H9 (cell line): Measurements from ENCODE around the gene SLC39A10. TPM values are rescaled to one million over a fixed set of nuclear protein-coding genes. Genes with fewer than 3 reads are reported as not detected.

Experiments
- DNase-seq: peaks from one replicate; pipeline ENCODE4 v3.0.0-alpha.2; 2017
- H2AFZ ChIP-seq: one replicate; pipeline ENCODE4 v1.6.1; 2013; ENCODE audit warnings: mild to moderate bottlenecking, low read length, control low read depth, moderate library complexity
- H2AK5ac ChIP-seq: 2 replicates; pipeline ENCODE4 v1.6.1; 2013; ENCODE audit warnings: low read length, control low read depth, mixed read lengths; ENCODE audit not compliant: insufficient read length
- H2BK120ac ChIP-seq: one replicate; pipeline ENCODE4 v1.6.1; 2013; ENCODE audit warnings: low read depth, mild to moderate bottlenecking, low read length, control low read depth, inconsistent platforms; ENCODE audit not compliant: poor library complexity, severe bottlenecking
- H2BK12ac ChIP-seq: 2 replicates; pipeline ENCODE4 v1.6.1; 2013; ENCODE audit warnings: low read length, control low read depth, mixed read lengths, low read depth; ENCODE audit not compliant: insufficient read length
- H2BK15ac ChIP-seq: 2 replicates; pipeline ENCODE4 v1.6.1; 2013; ENCODE audit warnings: low read depth, low read length, control low read depth
- H2BK20ac ChIP-seq: one replicate; pipeline ENCODE4 v1.6.1; 2013; ENCODE audit warnings: low read depth, mild to moderate bottlenecking, low read length, control low read depth, inconsistent platforms; ENCODE audit not compliant: poor library complexity, severe bottlenecking
- H2BK5ac ChIP-seq: 2 replicates; pipeline ENCODE4 v1.6.1; 2013; ENCODE audit warnings: low read length, control low read depth, mixed read lengths; ENCODE audit not compliant: insufficient read length
- H3K14ac ChIP-seq: 2 replicates; pipeline ENCODE4 v1.6.1; 2013; ENCODE audit warnings: low read length, control low read depth; ENCODE audit not compliant: insufficient read depth
- H3K18ac ChIP-seq: 2 replicates; pipeline ENCODE4 v1.6.1; 2013; ENCODE audit warnings: low read depth, mild to moderate bottlenecking, mixed read lengths, low read length, control low read depth; ENCODE audit not compliant: insufficient read length
- H3K23ac ChIP-seq: 2 replicates; pipeline ENCODE4 v1.6.1; 2013; ENCODE audit warnings: low read length, control low read depth, mixed read lengths, low read depth; ENCODE audit not compliant: insufficient read length
- H3K23me2 ChIP-seq: 2 replicates; pipeline ENCODE4 v1.6.1; 2013; ENCODE audit warnings: low read depth, mild to moderate bottlenecking, mixed read lengths, low read length, control low read depth; ENCODE audit not compliant: insufficient read length, poor library complexity, severe bottlenecking
- H3K27ac ChIP-seq: 2 replicates; pipeline ENCODE4 v1.5.1; 2013; ENCODE audit warnings: low read length, control low read depth, mixed read lengths, low read depth; ENCODE audit not compliant: insufficient read length
- H3K27me3 ChIP-seq: 2 replicates; pipeline ENCODE4 v1.6.1; 2013; ENCODE audit warnings: low read length, control low read depth, inconsistent platforms; ENCODE audit not compliant: insufficient read depth
- H3K4ac ChIP-seq: 2 replicates; pipeline ENCODE4 v1.6.1; 2013; ENCODE audit warnings: low read depth, mild to moderate bottlenecking, control low read depth, inconsistent platforms, low read length, moderate library complexity
- H3K4me1 ChIP-seq: 2 replicates; pipeline ENCODE4 v1.6.1; 2013; ENCODE audit warnings: low read length, control low read depth, inconsistent platforms; ENCODE audit not compliant: insufficient read depth
- H3K4me2 ChIP-seq: 2 replicates; pipeline ENCODE4 v1.6.1; 2013; ENCODE audit warnings: low read length, control low read depth, mixed read lengths; ENCODE audit not compliant: insufficient read length, insufficient read depth
- H3K56ac ChIP-seq: 2 replicates; pipeline ENCODE4 v1.6.1; 2013; ENCODE audit warnings: low read depth, mild to moderate bottlenecking, mixed read lengths, low read length, control low read depth; ENCODE audit not compliant: insufficient read length
- H3K79me1 ChIP-seq: 2 replicates; pipeline ENCODE4 v1.6.1; 2013; ENCODE audit warnings: low read depth, mild to moderate bottlenecking, moderate library complexity, low read length, control low read depth, inconsistent platforms; ENCODE audit not compliant: insufficient read depth, poor library complexity, severe bottlenecking
- H3K79me2 ChIP-seq: 2 replicates; pipeline ENCODE4 v1.6.1; 2013; ENCODE audit warnings: low read length, control low read depth, inconsistent platforms; ENCODE audit not compliant: insufficient read depth
- H3K9ac ChIP-seq: 2 replicates; pipeline ENCODE4 v1.6.1; 2013; ENCODE audit warnings: low read length, control low read depth, mixed read lengths; ENCODE audit not compliant: insufficient read length; ENCODE audit errors: extremely low read depth
- H3K9me3 ChIP-seq: one replicate; pipeline ENCODE4 v1.6.1; 2013; ENCODE audit warnings: low read depth, low read length, inconsistent platforms; ENCODE audit not compliant: control insufficient read depth
- H3T11ph ChIP-seq: one replicate; pipeline ENCODE4 v1.6.1; 2013; ENCODE audit warnings: mild to moderate bottlenecking, low read length, control low read depth, inconsistent platforms
- H4K20me1 ChIP-seq: one replicate; pipeline ENCODE4 v1.6.1; 2013; ENCODE audit not compliant: control insufficient read depth, insufficient read length, insufficient read depth
- H4K5ac ChIP-seq: 2 replicates; pipeline ENCODE4 v1.6.1; 2013; ENCODE audit warnings: low read depth, mild to moderate bottlenecking, mixed read lengths, low read length, control low read depth; ENCODE audit not compliant: insufficient read length
- H4K8ac ChIP-seq: replicated peaks from 2 replicates; pipeline ENCODE4 v1.6.1; 2013; ENCODE audit warnings: low read length, control low read depth, mixed read lengths, low read depth; ENCODE audit not compliant: insufficient read length
- H4K91ac ChIP-seq: 2 replicates; pipeline ENCODE4 v1.6.1; 2013; ENCODE audit warnings: low read depth, mild to moderate bottlenecking, moderate library complexity, mixed read lengths, low read length, control low read depth; ENCODE audit not compliant: insufficient read length
- H3K27ac Mint-ChIP-seq, 3 experiments: 2 replicates in 2 of 3; 3 replicates in 1 of 3; pipeline ENCODE4 v1.8.0; 2020 to 2021; ENCODE audit warnings: mixed read lengths in 3 of 3, mild to moderate bottlenecking in 1 of 3, moderate library complexity in 1 of 3
- H3K27me3 Mint-ChIP-seq: 2 replicates; pipeline ENCODE4 v1.8.0; 2021; ENCODE audit warnings: low read depth, mild to moderate bottlenecking, moderate library complexity, mixed read lengths
- H3K36me3 Mint-ChIP-seq, 3 experiments: 2 replicates in 2 of 3; 3 replicates in 1 of 3; pipeline ENCODE4 v1.8.0; 2020 to 2021; ENCODE audit warnings: low read depth in 3 of 3, mixed read lengths in 3 of 3; ENCODE audit not compliant: insufficient read depth in 1 of 3
- H3K4me1 Mint-ChIP-seq, 2 experiments: 2 replicates each; pipeline ENCODE4 v1.8.0; 2020; ENCODE audit warnings: mixed read lengths in 2 of 2
- H3K4me3 Mint-ChIP-seq, 2 experiments: 2 replicates in 1 of 2; 3 replicates in 1 of 2; pipeline ENCODE4 v1.8.0; 2020 to 2021; ENCODE audit warnings: mild to moderate bottlenecking in 2 of 2, mixed read lengths in 2 of 2, moderate library complexity in 1 of 2
- H3K9me3 Mint-ChIP-seq, 2 experiments: 2 replicates in 1 of 2; 3 replicates in 1 of 2; pipeline ENCODE4 v1.8.0; 2020; ENCODE audit warnings: mild to moderate bottlenecking in 2 of 2, mixed read lengths in 2 of 2, moderate library complexity in 1 of 2
- CTCF ChIP-seq: fragments of 200-600 bp; sonication (generic); conservative IDR thresholded peaks from 3 replicates; pipeline ENCODE4 v1.8.0; 2021; ENCODE audit warnings: antibody characterized with exemption, mild to moderate bottlenecking
- WGBS: extraction: QIAGEN DNeasy Blood & Tissue Kit; methylation state at CpG from one replicate; pipeline ENCODE4 v1.1.7; 2013; ENCODE audit warnings: missing lambda C conversion rate, low lambda C conversion rate, mixed read lengths; ENCODE audit not compliant: insufficient read length; ENCODE audit errors: extremely low coverage; 5-methylcytosine and 5-hydroxymethylcytosine counted together
- total RNA-seq: library from RNA; stranded (reverse); gene quantifications from 2 replicates; pipeline ENCODE4 v1.2.1, GENCODE V29; 2021

Gene SLC39A10
- total RNA-seq, 1 experiment from 2014 or later = 161 TPM

- Histone ChIP-seq H2BK120ac (no peak overlapping the region), H3K23ac (no peak overlapping the region), H3K27ac (no peak overlapping the region), H3K79me2 (no peaks in the 10 kb centered on the region), H3K79me1 (no peaks in the 10 kb centered on the region), H3K56ac (no peak overlapping the region), H4K91ac (no peak overlapping the region), H4K5ac (no peak overlapping the region), H3K9me3 (no peaks in the 10 kb centered on the region), H4K20me1 (no peaks in the 10 kb centered on the region), H2BK12ac (no peak overlapping the region), H3K23me2 (no peaks in the 10 kb centered on the region), H3K9ac (no peak overlapping the region), H3K4me1 (no peaks in the 10 kb centered on the region; the same call in 1 of the 2 replicates), H2BK5ac (no peak overlapping the region), H4K8ac (no peak overlapping the region), H3K4me2 (no peak overlapping the region), H2BK20ac (no peak overlapping the region), H3T11ph (no peak overlapping the region), H3K18ac (no peak overlapping the region), H3K27me3 (no peaks in the 10 kb centered on the region), H2BK15ac (no peak overlapping the region), H3K4ac (no peak overlapping the region), H3K14ac (no peak overlapping the region), H2AFZ (no peak overlapping the region), H2AK5ac (no peak overlapping the region)
- DNase-seq = no peak
- H3K4me3 Mint-ChIP-seq = no peak overlapping the region
- H3K36me3 Mint-ChIP-seq = peaks cover 0 to 11% (median 10%) of the 10 kb centered on the region in 3 experiments; a peak in 5 of 7 replicates
- WGBS = no CpG with 5 or more reads among the region's 1 CpG
- H3K4me1 Mint-ChIP-seq = peaks cover 4 to 12% of the 10 kb centered on the region in 2 experiments; a peak in 2 of 4 replicates
- H3K27me3 Mint-ChIP-seq = no peaks in the 10 kb centered on the region
- peak; percentile 42; the same call in 2 of the 3 replicates for TF ChIP-seq CTCF
- peak overlapping the region in 2 of 3 experiments; percentile 33 to 34; a peak in 2 of 7 replicates for H3K27ac Mint-ChIP-seq
- peaks cover 11 to 13% of the 10 kb centered on the region in 2 experiments; a peak in 4 of 5 replicates for H3K9me3 Mint-ChIP-seq
Measured at GRCh38 chr2:195759877-195760276, 102.9 kb downstream of the SLC39A10 start.
